Measurements from ENCODE around the gene STRA8.
"Not testable (repeated sequence)": the region's sequence is repeated elsewhere in the genome, so short reads cannot be mapped to it uniquely, and the experiment has no call there.

Gene STRA8

GRCh38 chr7:135232720-135233119 is 918 bp upstream of the STRA8 start:
- Histone ChIP-seq H3K4me2 (ENCODE audit: low read length) (no peak overlapping the region), H3K4me1 (ENCODE audit: insufficient read depth, low read length, severe bottlenecking) (no peaks in the 10 kb centered on the region), H3K79me2 (ENCODE audit: insufficient read depth, low read length) (no peaks in the 10 kb centered on the region)

GRCh38 chr7:135234095-135234494 is 457 bp downstream of the STRA8 start:
- not testable (repeated sequence) for H3F3A ChIP-seq (ENCODE audit: insufficient read depth, low read length); H3K36me3 ChIP-seq (ENCODE audit: insufficient read depth, low read length); H3K4me2 ChIP-seq (ENCODE audit: low read length); H3K4me1 ChIP-seq (ENCODE audit: insufficient read depth, low read length, severe bottlenecking); H3K9me2 ChIP-seq (ENCODE audit: low read depth, low read length); H3K4me3 ChIP-seq (ENCODE audit: low read depth, low read length, poor library complexity, severe bottlenecking); H3K9ac ChIP-seq (ENCODE audit: low read length); H3K9me3 ChIP-seq (ENCODE audit: low read length); H3K27ac ChIP-seq (ENCODE audit: low read depth, low read length, poor library complexity, severe bottlenecking); H2AFZ ChIP-seq (ENCODE audit: low read length); H3K79me2 ChIP-seq (ENCODE audit: insufficient read depth, low read length); H3K27me3 ChIP-seq (ENCODE audit: insufficient read depth, low read length); H4K20me1 ChIP-seq (ENCODE audit: insufficient read depth, low read length)

More at GRCh38 chr7:135232720-135233119, 918 bp upstream of the STRA8 start:
- Histone ChIP-seq H3K9me3 (ENCODE audit: low read length) (no peaks in the 10 kb centered on the region), H3K27me3 (ENCODE audit: insufficient read depth, low read length) (no peaks in the 10 kb centered on the region), H3K4me3 (ENCODE audit: low read depth, low read length, poor library complexity, severe bottlenecking) (no peak overlapping the region), H3K36me3 (ENCODE audit: insufficient read depth, low read length) (no peaks in the 10 kb centered on the region), H3F3A (ENCODE audit: insufficient read depth, low read length) (no peaks in the 10 kb centered on the region), H3K9ac (ENCODE audit: low read length) (no peak overlapping the region), H2AFZ (ENCODE audit: low read length) (no peak overlapping the region), H4K20me1 (ENCODE audit: insufficient read depth, low read length) (no peaks in the 10 kb centered on the region), H3K27ac (ENCODE audit: low read depth, low read length, poor library complexity, severe bottlenecking) (no peak overlapping the region), H3K9me2 (ENCODE audit: low read depth, low read length) (no peaks in the 10 kb centered on the region)
- TF ChIP-seq CTCF (IDR thresholded peaks at IDR 0.05; ENCODE audit: low read length) (peak; percentile 83), EZH2 (IDR thresholded peaks at IDR 0.05; ENCODE audit: borderline replicate concordance, low read length) (no peak)

- Histone ChIP-seq H3K9me3 (ENCODE audit: low read length) (no peaks in the 10 kb centered on the region), H3K4me3 (ENCODE audit: low read depth, low read length, poor library complexity, severe bottlenecking) (no peak overlapping the region), H3K9ac (ENCODE audit: low read length) (no peak overlapping the region), H3K4me2 (ENCODE audit: low read length) (no peak overlapping the region), H3K27ac (ENCODE audit: low read depth, low read length, poor library complexity, severe bottlenecking) (no peak overlapping the region), H3F3A (ENCODE audit: insufficient read depth, low read length) (no peaks in the 10 kb centered on the region), H2AFZ (ENCODE audit: low read length) (no peak overlapping the region), H3K4me1 (ENCODE audit: insufficient read depth, low read length, severe bottlenecking) (peaks cover 5% of the 10 kb centered on the region), H3K9me2 (ENCODE audit: low read depth, low read length) (no peaks in the 10 kb centered on the region), H3K27me3 (ENCODE audit: insufficient read depth, low read length) (no peaks in the 10 kb centered on the region), H3K36me3 (ENCODE audit: insufficient read depth, low read length) (no peaks in the 10 kb centered on the region), H3K79me2 (ENCODE audit: insufficient read depth, low read length) (no peaks in the 10 kb centered on the region), H4K20me1 (ENCODE audit: insufficient read depth, low read length) (no peaks in the 10 kb centered on the region)
- no peak for TF ChIP-seq CTCF (IDR thresholded peaks at IDR 0.05; ENCODE audit: low read length)
- no peak for TF ChIP-seq EZH2 (IDR thresholded peaks at IDR 0.05; ENCODE audit: borderline replicate concordance, low read length)
These were observed 1.1 kb downstream of the STRA8 start for GRCh38 chr7:135234727-135235126.

GRCh38 chr7:135235841-135236240 is 2.2 kb downstream of the STRA8 start:
- H3K4me3 ChIP-seq (ENCODE audit: low read depth, low read length, poor library complexity, severe bottlenecking): no peak overlapping the region
- H2AFZ ChIP-seq (ENCODE audit: low read length): no peak overlapping the region
- no peak overlapping the region for H3K4me2 ChIP-seq (ENCODE audit: low read length)
- H3K9ac ChIP-seq (ENCODE audit: low read length): no peak overlapping the region
- H3K79me2 ChIP-seq (ENCODE audit: insufficient read depth, low read length): no peaks in the 10 kb centered on the region
- H3F3A ChIP-seq (ENCODE audit: insufficient read depth, low read length): no peaks in the 10 kb centered on the region
- TF ChIP-seq CTCF (IDR thresholded peaks at IDR 0.05; ENCODE audit: low read length) (no peak), EZH2 (IDR thresholded peaks at IDR 0.05; ENCODE audit: borderline replicate concordance, low read length) (no peak)
- H3K27ac ChIP-seq (ENCODE audit: low read depth, low read length, poor library complexity, severe bottlenecking): no peak overlapping the region
- H3K36me3 ChIP-seq (ENCODE audit: insufficient read depth, low read length): no peaks in the 10 kb centered on the region
- H3K9me3 ChIP-seq (ENCODE audit: low read length): no peaks in the 10 kb centered on the region
- no peaks in the 10 kb centered on the region for H3K27me3 ChIP-seq (ENCODE audit: insufficient read depth, low read length)
- H4K20me1 ChIP-seq (ENCODE audit: insufficient read depth, low read length): no peaks in the 10 kb centered on the region
- no peaks in the 10 kb centered on the region for H3K9me2 ChIP-seq (ENCODE audit: low read depth, low read length)
- H3K4me1 ChIP-seq (ENCODE audit: insufficient read depth, low read length, severe bottlenecking): peaks cover 5% of the 10 kb centered on the region

Data from OCI-LY1 (cell line).